Neural progenitor cell (in vitro differentiated cells): ENCODE results near the gene PIERCE2. TPM values are rescaled to one million over a fixed set of nuclear protein-coding genes. Genes with fewer than 3 reads are reported as not detected.

Experiments used
- DNase-seq: peaks from one replicate; pipeline ENCODE4 v3.0.0-alpha.2; 2016; ENCODE audit warnings: low spot score
- H2AFZ ChIP-seq: fragments of 200-600 bp; sonication (generic); replicated peaks from 2 replicates; pipeline ENCODE4 v1.6.1; 2016; ENCODE audit warnings: antibody characterized with exemption
- H3F3A ChIP-seq: fragments of 200-600 bp; sonication (generic); 2 replicates; pipeline ENCODE4 v1.6.1; 2016; ENCODE audit warnings: antibody characterized with exemption, low read depth
- H3K27ac ChIP-seq: fragments of 200-600 bp; sonication (generic); 2 replicates; pipeline ENCODE4 v1.5.1; 2016; ENCODE audit warnings: mild to moderate bottlenecking
- H3K27me3 ChIP-seq: fragments of 200-600 bp; sonication (generic); 2 replicates; pipeline ENCODE4 v1.6.1; 2016; ENCODE audit warnings: mild to moderate bottlenecking, moderate library complexity
- H3K36me3 ChIP-seq: fragments of 200-600 bp; sonication (generic); 2 replicates; pipeline ENCODE4 v1.5.1; 2016
- H3K4me1 ChIP-seq: fragments of 200-600 bp; sonication (generic); 2 replicates; pipeline ENCODE4 v1.6.1; 2016; ENCODE audit warnings: mixed run types
- H3K4me2 ChIP-seq: fragments of 200-600 bp; sonication (generic); 2 replicates; pipeline ENCODE4 v1.6.1; 2016
- H3K4me3 ChIP-seq: fragments of 200-600 bp; sonication (generic); 2 replicates; pipeline ENCODE4 v1.5.1; 2016
- H3K79me2 ChIP-seq: fragments of 200-600 bp; sonication (generic); 2 replicates; pipeline ENCODE4 v1.6.1; 2016; ENCODE audit warnings: low read depth
- H3K9ac ChIP-seq: fragments of 200-600 bp; sonication (generic); 2 replicates; pipeline ENCODE4 v1.6.1; 2016
- H3K9me3 ChIP-seq: fragments of 200-600 bp; sonication (generic); 2 replicates; pipeline ENCODE4 v1.5.1; 2016; ENCODE audit warnings: low read depth
- H4K20me1 ChIP-seq: fragments of 200-600 bp; sonication (generic); 2 replicates; pipeline ENCODE4 v1.6.1; 2016; ENCODE audit warnings: low read depth
- H3K27ac Mint-ChIP-seq: 3 replicates; pipeline ENCODE4 v1.8.0; 2021; ENCODE audit warnings: mixed read lengths
- H3K27me3 Mint-ChIP-seq: 2 replicates; pipeline ENCODE4 v1.8.0; 2022; ENCODE audit warnings: low read depth, mild to moderate bottlenecking, inconsistent platforms, moderate library complexity, mixed read lengths; ENCODE audit not compliant: insufficient read depth
- H3K36me3 Mint-ChIP-seq: 3 replicates; pipeline ENCODE4 v1.8.0; 2021; ENCODE audit warnings: mixed read lengths
- H3K4me1 Mint-ChIP-seq: 3 replicates; pipeline ENCODE4 v1.8.0; 2021; ENCODE audit warnings: mixed read lengths
- H3K4me3 Mint-ChIP-seq: 3 replicates; pipeline ENCODE4 v1.8.0; 2021; ENCODE audit warnings: mild to moderate bottlenecking, moderate library complexity, mixed read lengths
- H3K9me3 Mint-ChIP-seq: 3 replicates; pipeline ENCODE4 v1.8.0; 2020; ENCODE audit warnings: mixed read lengths
- EZH2 ChIP-seq: fragments of 200-600 bp; sonication (generic); IDR thresholded peaks from 2 replicates; pipeline ENCODE4 v1.6.1; 2017; ENCODE audit warnings: antibody characterized with exemption, mild to moderate bottlenecking, moderate library complexity
- EZH2phosphoT487 ChIP-seq: fragments of 200-600 bp; sonication (generic); IDR thresholded peaks from 2 replicates; pipeline ENCODE4 v1.6.1; 2017; ENCODE audit warnings: antibody characterized with exemption
- total RNA-seq: library from RNA; depleted of rRNA; stranded (reverse); fragments of >200 nt; gene quantifications from 2 replicates; pipeline ENCODE4 v1.2.3, GENCODE V29; 2015; ENCODE audit warnings: low replicate concordance
- TF ChIP-seq, protein P1 (sequence below): fragments of 200-600 bp; sonication (generic); IDR thresholded peaks from 2 replicates; pipeline ENCODE4 v1.5.1; 2017; ENCODE audit warnings: antibody characterized with exemption, mild to moderate bottlenecking

PIERCE2 gene
- total RNA-seq, 1 donor from 2014 or later = 14.2 TPM

DNA sequence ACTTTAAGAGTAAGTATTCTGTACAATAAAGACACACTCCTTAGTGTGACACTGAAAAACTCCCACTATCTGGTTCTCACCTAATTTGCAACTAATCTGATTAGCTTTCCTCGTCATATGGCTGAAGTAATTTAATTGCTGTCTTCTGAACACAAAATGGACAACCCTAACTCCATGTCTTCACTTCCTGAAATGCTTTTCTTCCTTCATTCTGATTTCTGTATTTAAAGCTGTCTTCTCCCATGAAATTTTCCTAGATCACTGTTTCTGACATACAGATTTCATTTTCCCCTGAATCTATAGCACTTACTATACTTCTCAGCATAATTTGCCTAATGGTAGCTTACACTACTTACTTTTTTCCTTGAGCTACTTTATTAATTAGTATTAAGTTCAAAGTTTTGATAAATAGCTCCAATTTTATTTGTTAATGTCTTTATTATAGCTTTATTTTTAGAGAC, 6.5 kb upstream of the PIERCE2 start:
- Histone ChIP-seq H3K4me3 (no peak overlapping the region), H3K9me3 (no peaks in the 10 kb centered on the region), H3K79me2 (no peaks in the 10 kb centered on the region), H3K27ac (no peak overlapping the region), H3K27me3 (no peaks in the 10 kb centered on the region), H2AFZ (no peak overlapping the region), H3K4me1 (no peaks in the 10 kb centered on the region), H3F3A (no peaks in the 10 kb centered on the region), H3K36me3 (no peaks in the 10 kb centered on the region), H3K4me2 (no peak overlapping the region), H3K9ac (no peak overlapping the region), H4K20me1 (no peaks in the 10 kb centered on the region)
- TF ChIP-seq EZH2 (no peak), EZH2phosphoT487 (no peak)
- TF ChIP-seq, protein P1, sequence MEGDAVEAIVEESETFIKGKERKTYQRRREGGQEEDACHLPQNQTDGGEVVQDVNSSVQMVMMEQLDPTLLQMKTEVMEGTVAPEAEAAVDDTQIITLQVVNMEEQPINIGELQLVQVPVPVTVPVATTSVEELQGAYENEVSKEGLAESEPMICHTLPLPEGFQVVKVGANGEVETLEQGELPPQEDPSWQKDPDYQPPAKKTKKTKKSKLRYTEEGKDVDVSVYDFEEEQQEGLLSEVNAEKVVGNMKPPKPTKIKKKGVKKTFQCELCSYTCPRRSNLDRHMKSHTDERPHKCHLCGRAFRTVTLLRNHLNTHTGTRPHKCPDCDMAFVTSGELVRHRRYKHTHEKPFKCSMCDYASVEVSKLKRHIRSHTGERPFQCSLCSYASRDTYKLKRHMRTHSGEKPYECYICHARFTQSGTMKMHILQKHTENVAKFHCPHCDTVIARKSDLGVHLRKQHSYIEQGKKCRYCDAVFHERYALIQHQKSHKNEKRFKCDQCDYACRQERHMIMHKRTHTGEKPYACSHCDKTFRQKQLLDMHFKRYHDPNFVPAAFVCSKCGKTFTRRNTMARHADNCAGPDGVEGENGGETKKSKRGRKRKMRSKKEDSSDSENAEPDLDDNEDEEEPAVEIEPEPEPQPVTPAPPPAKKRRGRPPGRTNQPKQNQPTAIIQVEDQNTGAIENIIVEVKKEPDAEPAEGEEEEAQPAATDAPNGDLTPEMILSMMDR = no peak
- Mint-ChIP-seq H3K4me3 (no peak overlapping the region), H3K27ac (no peak overlapping the region), H3K4me1 (peaks cover 3% of the 10 kb centered on the region), H3K36me3 (peaks cover 7% of the 10 kb centered on the region), H3K27me3 (peaks cover 9% of the 10 kb centered on the region), H3K9me3 (peaks cover 9% of the 10 kb centered on the region)
- no peak for DNase-seq

DNA sequence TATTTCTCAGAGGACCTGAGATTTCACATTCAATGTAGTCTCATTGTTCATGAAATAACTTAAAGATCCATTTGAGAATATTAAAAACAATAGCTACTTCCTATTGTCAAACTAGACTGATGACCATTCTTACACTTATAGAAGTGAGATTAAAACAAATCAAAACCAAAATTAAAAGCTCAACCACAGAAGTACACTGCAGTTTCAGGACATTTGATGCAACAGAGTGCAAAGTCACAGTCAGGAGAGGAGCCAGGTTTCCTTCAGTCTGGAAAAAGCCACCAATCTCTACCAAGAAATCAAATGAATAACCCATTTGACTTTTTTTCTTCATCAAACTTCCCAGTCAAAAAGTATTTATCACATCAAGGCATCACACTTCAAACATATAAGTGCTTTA, 5.6 kb upstream of the PIERCE2 start:
- Histone ChIP-seq H3K36me3 (no peaks in the 10 kb centered on the region), H3K9me3 (no peaks in the 10 kb centered on the region), H3K4me3 (no peak overlapping the region), H3K27me3 (no peaks in the 10 kb centered on the region), H3K9ac (no peak overlapping the region), H3K27ac (no peak overlapping the region), H3K79me2 (no peaks in the 10 kb centered on the region), H3K4me1 (peaks cover 4% of the 10 kb centered on the region), H4K20me1 (no peaks in the 10 kb centered on the region), H3K4me2 (no peak overlapping the region), H2AFZ (no peak overlapping the region), H3F3A (peaks cover 7% of the 10 kb centered on the region)
- peaks cover 5% of the 10 kb centered on the region for H3K27me3 Mint-ChIP-seq
- DNase-seq = no peak
- H3K36me3 Mint-ChIP-seq = peaks cover 4% of the 10 kb centered on the region
- TF ChIP-seq, protein P1 = no peak
- no peak overlapping the region for H3K4me3 Mint-ChIP-seq
- peaks cover 9% of the 10 kb centered on the region for H3K9me3 Mint-ChIP-seq
- H3K27ac Mint-ChIP-seq = no peak overlapping the region
- peaks cover 4% of the 10 kb centered on the region for H3K4me1 Mint-ChIP-seq

DNA sequence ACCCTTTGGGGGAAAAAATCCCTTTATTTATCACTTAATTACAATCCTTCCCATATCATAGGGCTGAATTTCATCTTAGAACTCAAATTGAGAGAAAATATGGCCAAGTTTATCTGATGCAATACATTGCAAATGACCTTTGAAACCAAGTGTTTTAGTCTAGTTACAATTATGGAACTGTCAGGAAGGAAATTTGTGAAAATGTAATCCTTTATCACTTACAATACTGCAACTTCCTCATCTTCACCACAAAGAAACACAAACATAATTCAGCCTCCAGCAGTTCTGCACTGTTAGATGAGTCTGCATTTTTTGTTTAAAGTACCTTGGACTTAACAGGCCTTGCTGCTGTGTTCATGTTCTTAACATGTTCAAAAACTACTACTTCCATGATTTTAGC, 4.8 kb upstream of the PIERCE2 start:
- Histone ChIP-seq H3K79me2 (no peaks in the 10 kb centered on the region), H3K36me3 (no peaks in the 10 kb centered on the region), H3K9ac (no peak overlapping the region), H2AFZ (no peak overlapping the region), H3K4me1 (peaks cover 4% of the 10 kb centered on the region), H3K9me3 (no peaks in the 10 kb centered on the region), H3K4me3 (no peak overlapping the region), H3K27ac (no peak overlapping the region), H3F3A (peaks cover 13% of the 10 kb centered on the region), H4K20me1 (no peaks in the 10 kb centered on the region), H3K27me3 (no peaks in the 10 kb centered on the region), H3K4me2 (no peak overlapping the region)
- Mint-ChIP-seq H3K36me3 (peaks cover 4% of the 10 kb centered on the region), H3K4me3 (no peak overlapping the region), H3K4me1 (peaks cover 5% of the 10 kb centered on the region), H3K27me3 (peaks cover 5% of the 10 kb centered on the region), H3K27ac (no peak overlapping the region), H3K9me3 (peaks cover 4% of the 10 kb centered on the region)
- DNase-seq = no peak
- TF ChIP-seq EZH2phosphoT487 (no peak), EZH2 (no peak)
- TF ChIP-seq, protein P1 = no peak
